HG03135 (cell line): ENCODE results near the gene CRACDL.

Experiments used
- ATAC-seq: cut with Tn5 transposase; IDR thresholded peaks from one replicate; pipeline ENCODE4 v1.9.1; 2021; ENCODE audit warnings: mild to moderate bottlenecking, moderate library complexity; ENCODE audit not compliant: unreplicated experiment

CRACDL gene

GRCh38 chr2:98935777-98936352 lies at the start of gene CRACDL:
Gene CRACDL (minus strand): TSS chr2:98936225. CDS start chr2:98846800, 89,425 bp downstream.
- no peak for ATAC-seq

GRCh38 chr2:98975611-98976010 lies 39.6 kb upstream of the CRACDL start:
- no peak for ATAC-seq

- ATAC-seq, result no peak
These were observed 36.6 kb upstream of the CRACDL start for GRCh38 chr2:98972582-98973167.

GRCh38 chr2:98959810-98960507 lies 23.9 kb upstream of the CRACDL start:
- ATAC-seq, result no peak

- ATAC-seq, result no peak
These were observed 16.9 kb upstream of the CRACDL start for GRCh38 chr2:98952966-98953365.

- ATAC-seq, result no peak
These were observed 13.1 kb upstream of the CRACDL start for GRCh38 chr2:98948956-98949739.

- no peak for ATAC-seq
These were observed 11.5 kb upstream of the CRACDL start for GRCh38 chr2:98947554-98947953.

GRCh38 chr2:98946855-98947254 lies 10.8 kb upstream of the CRACDL start:
- no peak for ATAC-seq

GRCh38 chr2:98944775-98945174 lies 8.8 kb upstream of the CRACDL start:
- no peak for ATAC-seq

- ATAC-seq, result no peak
These were observed 4.1 kb upstream of the CRACDL start for GRCh38 chr2:98940102-98940501.

- no peak for ATAC-seq
These were observed 1.9 kb upstream of the CRACDL start for GRCh38 chr2:98937906-98938305.

- ATAC-seq, result no peak
These were observed 627 bp upstream of the CRACDL start for GRCh38 chr2:98936353-98937351.

- no peak for ATAC-seq
These were observed 784 bp downstream of the CRACDL start for GRCh38 chr2:98935111-98935770.

- ATAC-seq, result no peak
These were observed 3.2 kb downstream of the CRACDL start for GRCh38 chr2:98932778-98933343.

GRCh38 chr2:98932164-98932563 lies 3.9 kb downstream of the CRACDL start:
- ATAC-seq, result no peak

GRCh38 chr2:98931596-98931995 lies 4.4 kb downstream of the CRACDL start:
- no peak for ATAC-seq

- no peak for ATAC-seq
These were observed 6.1 kb downstream of the CRACDL start for GRCh38 chr2:98929920-98930319.

GRCh38 chr2:98928242-98928641 lies 7.8 kb downstream of the CRACDL start:
- no peak for ATAC-seq

- ATAC-seq, result no peak
These were observed 9.0 kb downstream of the CRACDL start for GRCh38 chr2:98927027-98927426.

GRCh38 chr2:98926601-98927000 lies 9.4 kb downstream of the CRACDL start:
- ATAC-seq, result no peak
